ENCODE results near the gene TCF19.
"Not testable (repeated sequence)": the region's sequence is repeated elsewhere in the genome, so short reads cannot be mapped to it uniquely, and the experiment has no call there.

- TF ChIP-seq, protein P1, sequence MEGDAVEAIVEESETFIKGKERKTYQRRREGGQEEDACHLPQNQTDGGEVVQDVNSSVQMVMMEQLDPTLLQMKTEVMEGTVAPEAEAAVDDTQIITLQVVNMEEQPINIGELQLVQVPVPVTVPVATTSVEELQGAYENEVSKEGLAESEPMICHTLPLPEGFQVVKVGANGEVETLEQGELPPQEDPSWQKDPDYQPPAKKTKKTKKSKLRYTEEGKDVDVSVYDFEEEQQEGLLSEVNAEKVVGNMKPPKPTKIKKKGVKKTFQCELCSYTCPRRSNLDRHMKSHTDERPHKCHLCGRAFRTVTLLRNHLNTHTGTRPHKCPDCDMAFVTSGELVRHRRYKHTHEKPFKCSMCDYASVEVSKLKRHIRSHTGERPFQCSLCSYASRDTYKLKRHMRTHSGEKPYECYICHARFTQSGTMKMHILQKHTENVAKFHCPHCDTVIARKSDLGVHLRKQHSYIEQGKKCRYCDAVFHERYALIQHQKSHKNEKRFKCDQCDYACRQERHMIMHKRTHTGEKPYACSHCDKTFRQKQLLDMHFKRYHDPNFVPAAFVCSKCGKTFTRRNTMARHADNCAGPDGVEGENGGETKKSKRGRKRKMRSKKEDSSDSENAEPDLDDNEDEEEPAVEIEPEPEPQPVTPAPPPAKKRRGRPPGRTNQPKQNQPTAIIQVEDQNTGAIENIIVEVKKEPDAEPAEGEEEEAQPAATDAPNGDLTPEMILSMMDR (IDR thresholded peaks at IDR 0.05) = not testable (repeated sequence)
- TF ChIP-seq ZFX (IDR thresholded peaks at IDR 0.05; ENCODE audit: borderline replicate concordance) = not testable (repeated sequence)
Observed at GRCh38 chr6:31165064-31165832, 6.9 kb downstream of the TCF19 start.
